CD4-positive, alpha-beta T cell treated with Interleukin-15 for 1 hour (primary cell): ENCODE results near the gene MARK4.

Experiments
- DNase-seq: peaks from one replicate; pipeline ENCODE4 v3.0.0-alpha.2; 2020

Gene MARK4

DNA sequence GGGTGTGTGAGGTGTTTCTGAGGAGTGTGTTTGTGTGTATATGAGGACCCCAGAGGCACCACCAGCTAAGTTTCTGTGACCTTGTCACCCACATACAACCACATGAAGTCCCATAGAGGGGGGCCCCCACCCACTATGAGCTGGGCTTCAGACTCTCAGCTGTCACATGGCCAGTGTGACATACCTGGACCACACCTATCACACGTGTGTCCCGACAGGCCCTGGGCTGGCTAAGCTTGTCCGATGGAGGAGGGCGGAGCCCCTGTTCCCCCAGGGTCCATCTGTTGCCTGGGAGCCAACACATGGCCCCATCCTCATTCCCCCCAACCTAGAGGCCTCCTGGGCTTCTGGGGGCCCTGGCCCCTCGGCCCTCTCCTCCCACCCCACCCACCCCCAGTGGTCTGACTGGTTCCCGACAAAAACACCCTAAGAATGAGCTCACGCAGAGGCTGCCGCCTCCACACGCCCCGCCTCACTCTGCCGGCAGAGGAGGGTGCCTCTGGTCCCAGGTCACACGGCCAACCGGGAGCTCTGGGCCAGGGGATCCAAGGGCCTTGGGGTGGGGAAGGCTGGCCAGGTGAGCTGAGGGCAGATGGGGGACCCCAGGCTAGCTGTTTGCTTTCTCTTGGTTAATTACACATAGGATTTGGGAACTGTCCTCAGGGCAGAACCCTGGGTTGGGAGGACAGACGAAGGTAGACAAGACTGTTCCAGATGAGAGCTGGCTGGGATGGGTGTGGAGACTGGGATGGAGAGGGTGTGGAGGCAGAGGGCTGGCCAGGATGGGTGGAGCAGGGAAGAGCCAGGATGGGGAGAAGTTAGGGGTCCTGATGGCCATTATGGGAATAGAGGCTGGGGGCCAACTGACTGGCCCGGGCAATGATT, 93.8 kb downstream of the MARK4 start:
- DNase-seq: no peak

- no peak for DNase-seq
Measured at GRCh38 chr19:45345506-45345860, 94.4 kb downstream of the MARK4 start.

GRCh38 chr19:45346449-45346848, 95.4 kb downstream of the MARK4 start:
- no peak for DNase-seq

DNA sequence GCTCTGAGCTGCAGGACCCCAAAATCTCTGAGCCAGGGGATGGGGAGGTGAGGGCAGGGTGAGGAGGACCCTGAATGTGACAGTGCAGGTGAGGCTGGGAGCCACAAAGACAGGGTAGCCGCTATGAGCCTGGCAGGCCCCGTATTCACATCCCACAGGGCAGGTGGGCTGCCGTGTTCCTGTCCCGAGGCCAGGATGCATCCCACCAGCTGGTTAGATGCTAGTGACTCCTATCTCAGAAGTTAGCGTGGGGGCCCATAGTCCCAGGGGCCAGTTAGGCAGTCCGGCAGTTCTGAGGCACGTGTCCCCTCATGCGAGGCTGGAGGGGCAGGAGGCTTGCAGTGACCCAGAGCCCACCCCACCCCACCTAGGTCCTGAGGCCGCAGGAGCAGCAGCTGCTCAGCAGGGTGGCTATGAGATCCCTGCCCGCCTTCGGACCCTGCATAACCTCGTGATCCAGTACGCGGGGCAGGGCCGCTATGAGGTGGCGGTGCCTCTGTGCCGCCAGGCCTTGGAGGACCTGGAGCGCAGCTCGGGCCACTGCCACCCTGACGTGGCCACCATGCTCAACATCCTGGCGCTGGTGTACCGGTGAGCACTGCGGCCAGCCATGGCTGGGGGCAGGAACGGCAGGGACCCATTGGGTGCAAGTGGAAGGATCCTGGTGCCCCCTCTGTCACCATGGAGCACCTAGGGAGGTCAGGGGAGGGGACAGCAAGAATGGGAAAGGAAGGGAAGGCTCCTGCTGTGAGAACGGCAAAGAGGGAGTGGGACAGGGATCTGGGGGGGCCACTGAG, 96.7 kb downstream of the MARK4 start:
- no peak for DNase-seq

DNA sequence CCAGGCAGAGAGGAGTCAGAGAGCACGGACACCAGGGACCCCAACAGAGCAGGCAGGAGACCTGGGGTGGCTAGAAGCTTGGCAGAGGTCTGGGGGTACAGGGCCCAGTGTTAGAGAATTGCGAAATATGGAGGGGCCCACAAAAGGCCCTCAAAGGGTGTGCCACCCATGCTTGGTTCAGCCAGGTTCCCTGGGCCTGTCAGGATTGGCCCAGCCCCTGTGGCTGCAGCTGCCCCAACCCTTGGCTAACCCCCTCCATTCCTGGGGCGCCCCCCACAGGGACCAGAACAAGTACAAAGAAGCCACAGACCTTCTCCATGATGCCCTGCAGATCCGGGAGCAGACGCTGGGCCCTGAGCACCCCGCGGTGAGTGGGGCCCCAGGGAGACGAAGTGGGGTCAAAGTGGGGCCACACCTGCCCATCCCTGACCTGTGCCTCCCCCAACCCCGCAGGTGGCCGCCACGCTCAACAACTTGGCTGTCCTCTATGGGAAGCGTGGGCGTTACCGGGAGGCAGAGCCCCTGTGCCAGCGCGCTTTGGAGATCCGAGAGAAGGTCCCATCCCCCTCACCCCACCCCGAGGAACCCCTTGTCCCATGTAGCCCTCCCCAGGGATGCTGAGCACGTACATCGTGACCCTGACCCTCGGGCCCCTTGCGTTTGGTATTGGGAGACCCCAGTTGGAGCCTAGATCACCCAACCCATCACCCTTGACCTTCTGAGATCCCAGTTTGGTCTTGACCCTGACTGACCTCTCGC, 97.5 kb downstream of the MARK4 start:
- no peak for DNase-seq

GRCh38 chr19:45349126-45349415, 98.0 kb downstream of the MARK4 start:
- DNase-seq: no peak

GRCh38 chr19:45349430-45349941, 98.4 kb downstream of the MARK4 start:
- no peak for DNase-seq

DNA sequence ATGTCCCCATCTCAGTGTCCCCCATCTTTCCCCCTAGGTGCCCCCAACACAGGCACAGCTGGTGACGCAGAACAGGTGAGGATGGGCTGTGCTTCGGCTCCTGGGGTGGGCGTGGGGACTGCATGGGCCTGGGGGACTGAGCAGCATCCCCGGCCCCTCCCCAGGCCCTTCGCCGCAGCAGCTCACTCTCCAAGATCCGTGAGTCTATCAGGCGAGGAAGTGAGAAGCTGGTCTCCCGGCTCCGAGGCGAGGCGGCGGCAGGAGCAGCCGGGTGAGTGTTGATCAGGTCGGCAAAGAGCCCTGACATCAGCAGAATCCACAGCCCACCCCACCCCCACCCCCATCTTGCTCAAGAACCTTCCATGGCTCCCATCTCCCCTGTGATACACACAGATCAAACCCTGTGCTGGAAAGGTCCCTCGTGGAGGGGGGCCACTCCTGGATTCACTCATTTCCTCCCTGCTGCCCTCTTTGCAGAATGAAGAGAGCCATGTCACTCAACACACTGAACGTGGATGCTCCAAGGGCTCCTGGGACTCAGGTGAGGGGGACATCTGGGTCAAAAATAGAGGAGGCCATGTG, 99.5 kb downstream of the MARK4 start:
- DNase-seq: no peak

- no peak for DNase-seq
Measured at GRCh38 chr19:45351401-45351952, 100.4 kb downstream of the MARK4 start.

DNA sequence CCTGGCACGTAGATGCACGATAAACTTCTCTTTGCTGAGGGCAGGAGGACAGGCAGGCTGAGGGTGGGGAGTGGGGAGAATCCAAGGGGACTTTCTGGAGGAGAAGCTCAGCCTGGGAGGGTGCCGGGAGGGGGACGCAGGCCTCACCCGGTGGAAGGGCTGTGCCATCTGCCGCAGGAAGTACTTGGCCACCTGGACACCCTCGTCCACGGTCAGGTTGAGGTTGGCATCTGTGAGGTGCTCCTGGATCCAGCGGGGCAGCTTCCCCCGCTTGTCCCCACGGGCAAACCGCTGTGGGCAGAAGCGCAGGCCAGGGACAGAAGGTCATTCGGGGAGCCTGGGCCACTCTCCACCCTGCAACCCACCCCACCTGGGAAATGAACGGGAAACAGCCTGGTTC, 101.0 kb downstream of the MARK4 start:
- DNase-seq: no peak

DNA sequence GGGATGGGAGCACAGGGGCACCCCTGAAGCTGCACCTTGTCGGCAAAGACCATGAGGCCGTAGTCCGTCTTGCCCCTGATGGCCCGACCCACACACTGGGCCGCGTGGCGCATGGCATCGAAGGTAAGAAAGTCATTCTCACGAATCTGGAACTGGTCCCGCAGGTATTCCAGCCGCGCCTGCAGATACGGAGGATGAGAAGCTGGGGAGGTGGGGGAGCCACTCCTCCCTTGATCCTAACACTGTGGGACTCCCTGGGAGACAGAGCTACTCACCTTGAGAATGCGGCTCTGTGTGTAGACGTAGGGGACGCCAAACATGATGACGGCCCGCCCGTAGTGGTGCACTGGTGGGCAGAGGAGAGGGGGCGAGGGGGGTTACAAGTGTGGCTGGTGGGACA, 101.4 kb downstream of the MARK4 start:
- DNase-seq: no peak

GRCh38 chr19:45352914-45353796, 102.1 kb downstream of the MARK4 start:
- no peak for DNase-seq

DNA sequence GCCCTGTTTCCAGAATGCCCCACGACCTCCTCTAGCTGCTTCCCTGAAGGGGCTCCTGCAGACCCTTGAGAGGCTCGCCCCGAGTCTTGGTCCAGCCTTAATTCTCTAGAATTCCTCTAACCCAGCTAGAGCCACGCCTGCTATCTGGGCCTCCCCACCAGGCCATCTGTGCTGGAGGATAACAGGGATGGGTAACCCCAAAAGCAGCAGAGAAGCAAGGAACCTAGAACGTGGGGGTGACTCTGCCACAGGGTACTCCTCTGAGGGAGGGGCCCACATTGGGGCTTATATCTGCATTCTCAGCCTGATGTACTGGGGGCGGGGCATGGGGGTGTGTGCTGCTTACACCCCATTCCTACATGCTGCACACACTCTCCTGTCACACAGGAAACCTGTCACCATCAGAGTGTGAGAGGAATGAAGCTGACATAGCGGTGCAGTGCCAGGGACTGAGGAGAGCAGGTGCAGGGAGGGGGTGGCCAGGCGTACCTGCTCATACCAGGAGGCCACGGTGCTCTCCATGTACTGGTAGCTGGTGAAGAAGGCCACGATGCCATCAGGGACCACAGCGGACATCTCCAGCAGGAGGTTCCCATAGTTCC, 103.3 kb downstream of the MARK4 start:
- no peak for DNase-seq
